NB4 (cell line): Measurements from ENCODE around the gene RNF13.

Source experiments
- MYC ChIP-seq: IDR thresholded peaks from 2 replicates; pipeline ENCODE4 v1.6.1; 2011; ENCODE audit warnings: low read depth, low read length
- POLR2A ChIP-seq: IDR thresholded peaks from 2 replicates; pipeline ENCODE4 v1.6.1; 2011; ENCODE audit warnings: mild to moderate bottlenecking; ENCODE audit not compliant: insufficient read length; ENCODE audit errors: extremely low read depth
- TF ChIP-seq, protein P1 (sequence below): IDR thresholded peaks from one replicate; pipeline ENCODE4 v1.5.1; 2012; ENCODE audit warnings: low read depth, low read length
- TF ChIP-seq, protein P2 (sequence below): IDR thresholded peaks from 2 replicates; pipeline ENCODE4 v1.6.1; 2011; ENCODE audit warnings: low read depth, low read length

- TF ChIP-seq, protein P1, sequence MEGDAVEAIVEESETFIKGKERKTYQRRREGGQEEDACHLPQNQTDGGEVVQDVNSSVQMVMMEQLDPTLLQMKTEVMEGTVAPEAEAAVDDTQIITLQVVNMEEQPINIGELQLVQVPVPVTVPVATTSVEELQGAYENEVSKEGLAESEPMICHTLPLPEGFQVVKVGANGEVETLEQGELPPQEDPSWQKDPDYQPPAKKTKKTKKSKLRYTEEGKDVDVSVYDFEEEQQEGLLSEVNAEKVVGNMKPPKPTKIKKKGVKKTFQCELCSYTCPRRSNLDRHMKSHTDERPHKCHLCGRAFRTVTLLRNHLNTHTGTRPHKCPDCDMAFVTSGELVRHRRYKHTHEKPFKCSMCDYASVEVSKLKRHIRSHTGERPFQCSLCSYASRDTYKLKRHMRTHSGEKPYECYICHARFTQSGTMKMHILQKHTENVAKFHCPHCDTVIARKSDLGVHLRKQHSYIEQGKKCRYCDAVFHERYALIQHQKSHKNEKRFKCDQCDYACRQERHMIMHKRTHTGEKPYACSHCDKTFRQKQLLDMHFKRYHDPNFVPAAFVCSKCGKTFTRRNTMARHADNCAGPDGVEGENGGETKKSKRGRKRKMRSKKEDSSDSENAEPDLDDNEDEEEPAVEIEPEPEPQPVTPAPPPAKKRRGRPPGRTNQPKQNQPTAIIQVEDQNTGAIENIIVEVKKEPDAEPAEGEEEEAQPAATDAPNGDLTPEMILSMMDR = no peak
- TF ChIP-seq, protein P2, sequence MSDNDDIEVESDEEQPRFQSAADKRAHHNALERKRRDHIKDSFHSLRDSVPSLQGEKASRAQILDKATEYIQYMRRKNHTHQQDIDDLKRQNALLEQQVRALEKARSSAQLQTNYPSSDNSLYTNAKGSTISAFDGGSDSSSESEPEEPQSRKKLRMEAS = no peak
- TF ChIP-seq POLR2A = no peak
- TF ChIP-seq MYC = no peak
Observed at GRCh38 chr3:149999421-149999820, 186.4 kb downstream of the RNF13 start.
